ENCODE results near the gene NSMCE1.
"Not testable (repeated sequence)": the region's sequence is repeated elsewhere in the genome, so short reads cannot be mapped to it uniquely, and the experiment has no call there.

NSMCE1 gene

DNA sequence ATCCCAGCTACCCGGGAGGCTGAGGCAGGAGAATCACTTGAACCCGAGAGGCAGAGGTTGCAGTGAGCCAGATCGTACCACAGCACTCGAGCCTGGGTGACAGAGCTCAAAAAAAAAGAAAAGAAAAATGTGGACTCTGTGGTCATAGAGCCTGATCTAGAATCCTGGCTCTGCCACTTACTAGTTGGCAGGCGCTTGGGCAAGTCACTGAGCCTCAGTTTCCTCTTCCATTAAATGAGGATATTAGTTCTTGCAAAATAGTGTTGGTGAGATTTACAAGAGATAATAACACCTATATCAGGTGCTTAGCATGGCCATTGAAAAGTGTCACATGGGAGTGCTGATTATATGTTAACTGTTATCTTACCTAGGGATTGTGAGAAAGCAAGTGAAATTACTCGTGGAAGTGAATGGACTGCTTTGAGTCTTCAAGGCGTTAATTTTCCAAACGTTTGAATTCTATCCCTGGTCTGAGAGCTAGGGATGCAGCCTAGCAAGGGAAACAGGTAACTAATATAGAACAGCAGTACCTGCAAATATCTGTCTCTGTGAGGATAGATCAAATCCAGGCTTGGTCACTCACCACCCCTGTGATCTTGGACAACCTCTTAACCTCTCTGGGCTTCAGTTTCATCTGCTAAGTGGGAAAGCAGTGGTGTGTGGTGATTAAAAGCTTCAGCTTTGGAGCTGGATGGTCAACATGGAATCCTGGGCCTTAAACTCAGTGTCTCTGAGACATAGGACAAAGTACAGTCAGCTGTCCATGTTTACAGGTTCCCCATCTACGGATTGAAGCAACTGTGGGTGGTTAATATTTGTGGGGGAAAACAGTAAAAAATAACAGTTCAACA lies 953 bp upstream of the NSMCE1 start:
- no peak for DNase-seq

GRCh38 chr16:27267037-27267677 lies 1.4 kb downstream of the NSMCE1 start:
- no peak for DNase-seq

- no peak for DNase-seq
Measured at GRCh38 chr16:27265982-27266381, 2.6 kb downstream of the NSMCE1 start.

GRCh38 chr16:27264151-27264550 lies 4.4 kb downstream of the NSMCE1 start:
- no peak for DNase-seq

DNA sequence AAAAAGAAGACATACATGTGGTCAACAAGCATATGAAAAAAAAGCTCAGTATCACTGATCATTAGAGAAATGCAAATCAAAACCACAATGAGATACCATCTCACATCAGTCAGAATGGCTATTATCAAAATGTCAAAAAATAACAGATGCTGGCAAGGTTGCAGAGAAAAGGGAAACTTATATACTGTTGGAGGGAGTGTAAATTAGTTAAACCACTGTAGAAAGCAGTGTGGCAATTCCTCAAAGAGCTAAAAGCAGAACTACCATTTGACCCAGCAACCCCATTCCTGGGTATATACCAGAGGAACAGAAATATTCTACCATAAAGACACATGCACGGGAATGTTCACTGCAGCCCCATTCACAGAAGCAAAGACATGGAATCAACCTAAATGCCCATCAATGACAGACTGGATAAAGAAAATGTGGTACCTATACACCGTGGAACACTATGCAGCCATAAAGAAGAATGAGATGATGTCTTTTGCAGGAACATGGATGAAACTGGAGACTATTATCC lies 5.6 kb downstream of the NSMCE1 start:
- DNase-seq: not testable (repeated sequence)

DNA sequence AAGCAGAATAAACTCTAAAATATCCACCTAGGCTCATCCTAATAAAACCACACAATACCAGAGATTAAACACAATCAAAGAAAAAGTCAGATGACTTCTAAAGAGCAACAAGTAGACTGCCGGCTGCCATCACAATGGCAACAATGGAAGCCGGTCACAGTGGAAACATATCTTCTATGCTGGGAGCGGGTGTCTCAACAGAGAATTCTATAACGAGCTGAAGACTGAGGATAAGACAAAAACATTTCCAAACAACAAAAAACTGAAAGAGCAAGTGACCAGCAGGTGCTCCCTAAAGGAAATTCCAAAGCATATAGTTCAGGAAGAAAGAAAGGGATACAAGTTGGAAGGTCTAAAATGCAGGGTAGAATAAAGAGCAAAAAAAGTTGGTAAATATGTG lies 8.9 kb downstream of the NSMCE1 start:
- DNase-seq: no peak

DNA sequence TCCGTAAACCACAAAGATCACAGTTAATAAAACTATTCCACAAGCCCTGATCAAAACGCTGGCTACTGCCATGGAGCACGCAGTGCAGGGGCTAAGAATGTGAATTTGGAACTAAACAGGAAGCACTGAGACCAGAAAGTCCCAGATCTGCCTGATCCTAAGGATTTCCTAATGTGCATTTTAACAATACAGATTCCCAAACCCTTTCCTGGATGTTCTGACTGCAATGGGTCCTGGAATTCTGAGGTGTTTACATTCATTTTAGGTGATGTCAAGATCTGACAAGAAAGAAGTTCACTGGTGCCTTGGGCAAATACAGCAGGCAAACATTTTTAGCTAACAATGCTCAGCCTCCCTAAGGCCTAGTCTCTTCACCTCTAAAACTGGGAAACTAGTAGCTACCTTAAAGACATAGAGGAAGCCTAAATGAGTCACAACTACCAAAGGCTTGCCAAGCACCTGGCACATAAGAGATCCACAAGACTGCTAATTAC lies 10.3 kb downstream of the NSMCE1 start:
- peak; percentile 29 for DNase-seq

- DNase-seq: no peak
Measured at GRCh38 chr16:27257271-27257670, 11.3 kb downstream of the NSMCE1 start.

DNA sequence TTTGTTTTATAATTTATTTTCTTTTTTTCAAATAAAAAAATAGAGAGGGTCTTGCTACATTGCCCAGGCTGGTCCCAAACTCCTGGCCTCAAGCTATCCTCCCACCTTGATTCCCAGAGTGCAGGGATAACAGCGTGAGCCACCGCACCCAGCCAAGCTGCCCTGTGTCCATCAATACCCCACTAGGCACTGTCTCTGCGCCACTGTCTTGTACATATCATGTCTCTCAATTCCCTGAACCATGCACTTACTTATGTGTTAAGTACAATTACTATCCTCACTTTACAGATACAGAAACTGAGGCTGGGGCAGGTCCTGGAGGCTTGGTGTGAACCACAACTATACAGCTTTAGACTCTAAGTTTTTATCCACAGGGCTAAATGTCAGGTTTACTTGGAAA lies 11.7 kb downstream of the NSMCE1 start:
- DNase-seq: no peak

- no peak for DNase-seq
Measured at GRCh38 chr16:27254262-27254811, 14.2 kb downstream of the NSMCE1 start.

DNA sequence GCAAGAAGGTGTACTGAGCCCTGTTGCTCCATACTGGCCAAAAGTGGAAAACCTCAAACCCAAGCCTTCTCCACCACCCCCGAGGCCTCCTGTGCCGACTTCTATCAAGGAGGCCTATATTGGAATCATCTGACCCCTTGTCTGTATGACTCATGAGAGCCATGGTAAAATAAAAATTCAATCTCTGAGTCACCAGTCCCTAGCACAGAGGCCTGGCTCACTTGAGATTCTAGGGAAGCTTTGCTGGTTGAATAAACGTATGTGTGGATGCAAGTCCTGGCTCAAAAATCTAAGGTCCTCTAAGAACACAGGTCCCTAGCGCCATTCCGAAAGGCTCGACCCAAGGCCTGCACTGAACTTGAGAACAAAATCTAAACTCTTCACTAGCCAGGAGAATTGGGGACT lies 15.0 kb downstream of the NSMCE1 start:
- DNase-seq: no peak

DNA sequence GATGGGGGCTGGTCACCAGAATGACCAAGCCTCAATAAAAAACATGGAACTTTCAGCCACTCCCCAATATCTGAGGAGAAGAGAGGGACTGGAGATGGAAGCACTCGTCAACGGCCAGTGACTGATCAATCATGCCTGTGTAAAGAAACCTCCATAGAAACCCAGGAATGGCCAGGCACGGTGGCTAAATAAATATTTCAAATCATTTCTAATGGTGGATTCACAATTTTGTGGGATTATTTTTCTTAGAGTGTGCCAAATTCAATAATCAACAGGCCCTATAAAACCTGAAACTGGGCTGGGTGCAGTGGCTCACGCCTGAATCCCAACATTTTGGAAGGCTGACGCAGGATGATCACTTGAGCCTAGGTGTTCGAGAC lies 16.4 kb downstream of the NSMCE1 start:
- no peak for DNase-seq

GRCh38 chr16:27251541-27252205 lies 16.9 kb downstream of the NSMCE1 start:
- DNase-seq: no peak

- DNase-seq: not testable (repeated sequence)
Measured at GRCh38 chr16:27248886-27249285, 19.7 kb downstream of the NSMCE1 start.

- no peak for DNase-seq
Measured at GRCh38 chr16:27248036-27248435, 20.5 kb downstream of the NSMCE1 start.

DNA sequence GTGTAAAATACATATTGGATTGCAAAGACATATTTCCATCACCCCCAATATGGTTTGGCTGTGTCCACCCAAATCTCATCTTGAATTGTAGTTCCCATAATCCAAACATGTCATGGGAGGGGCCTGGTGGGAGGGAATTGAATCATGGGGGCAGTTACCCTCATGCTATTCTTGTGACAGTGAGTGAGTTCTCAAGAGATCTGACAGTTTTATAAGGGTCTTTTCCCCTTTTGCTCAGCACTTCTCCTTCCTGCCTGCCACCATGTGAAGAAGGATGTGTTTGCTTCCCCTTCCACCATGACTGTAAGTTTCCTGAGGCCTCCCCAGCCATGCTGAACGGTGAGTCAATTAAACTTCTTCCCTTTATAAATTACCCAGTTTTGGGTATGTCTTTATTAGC lies 21.5 kb downstream of the NSMCE1 start:
- not testable (repeated sequence) for DNase-seq

- DNase-seq: no peak
Measured at GRCh38 chr16:27246439-27246838, 22.1 kb downstream of the NSMCE1 start.

DNA sequence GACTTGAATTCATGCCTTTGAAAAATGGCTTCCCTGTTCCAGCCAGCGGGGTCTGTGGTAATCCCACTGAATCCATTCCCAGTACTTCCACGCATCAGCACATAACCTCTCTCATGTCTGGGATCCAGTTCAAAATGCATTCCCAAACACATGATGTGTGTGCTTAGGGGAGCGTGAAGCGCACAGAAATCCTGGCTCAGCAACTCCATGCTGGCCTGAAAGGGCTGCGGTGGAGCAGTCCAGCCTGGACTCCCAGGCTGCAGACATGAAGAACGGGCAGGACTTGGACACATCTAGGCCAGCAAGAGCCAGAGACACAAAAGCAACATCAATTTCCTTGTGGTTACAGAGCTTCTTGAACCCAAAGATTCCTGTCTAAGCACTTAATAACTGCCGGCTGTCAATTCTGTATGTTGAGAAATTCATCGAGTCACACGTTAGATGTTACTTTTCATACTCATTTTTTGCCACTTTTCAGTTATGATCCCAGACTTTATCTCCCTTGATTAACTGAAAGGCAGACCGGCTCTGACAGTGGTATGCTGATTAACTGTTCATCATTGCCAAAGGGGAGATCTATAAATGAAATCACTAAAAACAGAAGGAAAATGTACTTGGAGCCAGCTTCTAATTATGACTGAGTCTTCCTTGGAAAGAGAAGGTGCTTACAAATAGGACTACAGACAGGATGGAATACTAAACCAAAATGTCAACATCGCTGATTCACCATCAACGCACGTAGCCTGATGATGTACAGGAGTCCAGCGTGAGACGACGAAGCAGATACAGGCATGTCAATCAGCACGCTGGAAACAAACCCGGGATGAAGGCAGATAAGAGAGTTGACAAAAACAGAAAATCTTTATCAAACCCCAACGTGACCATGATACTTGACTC lies 23.0 kb downstream of the NSMCE1 start:
- peak; percentile 36 for DNase-seq

- DNase-seq: no peak
Measured at GRCh38 chr16:27244363-27244755, 24.2 kb downstream of the NSMCE1 start.

GRCh38 chr16:27243725-27244362 lies 24.7 kb downstream of the NSMCE1 start:
- no peak for DNase-seq

DNA sequence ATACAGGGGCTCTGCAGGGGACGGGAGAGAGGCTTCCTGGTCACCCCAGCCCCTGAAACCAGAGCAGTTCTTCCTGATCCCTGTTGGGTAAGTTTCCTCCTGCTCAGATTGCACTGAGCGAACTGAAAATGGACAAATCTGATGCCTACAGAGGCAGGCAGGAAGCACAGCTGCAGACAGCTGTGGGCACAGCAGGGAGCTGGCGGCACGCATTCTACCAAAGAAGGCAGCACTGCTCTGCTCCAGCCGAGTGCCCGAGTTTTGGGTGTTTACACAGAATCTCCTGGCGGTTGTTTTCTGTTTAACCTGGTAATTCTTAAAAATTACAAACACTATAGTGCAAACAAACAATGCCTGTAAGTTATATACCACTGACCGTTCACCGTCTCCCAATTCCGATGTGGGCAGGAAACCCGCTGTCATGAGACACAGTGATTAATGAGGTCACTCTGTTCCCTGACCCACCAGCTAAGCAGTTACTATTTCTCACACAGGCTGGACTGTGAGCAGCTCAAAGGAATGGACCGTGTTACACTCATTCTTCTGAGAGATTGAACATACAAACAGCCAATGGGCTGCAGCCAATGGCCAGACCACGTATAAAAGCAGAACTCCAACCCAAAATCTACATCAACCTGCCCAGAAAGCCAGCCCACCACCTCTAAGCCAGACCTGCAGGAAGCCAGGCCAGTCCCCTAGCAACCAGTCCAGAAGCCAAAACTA lies 25.5 kb downstream of the NSMCE1 start:
- peak; percentile 68 for DNase-seq

Data from CD4-positive, alpha-beta T cell treated with Interleukin-6 for 4 hours (primary cell).